Transverse colon (tissue), 4 donors: ENCODE data around the gene CATSPERE. TPM values are rescaled to one million over a fixed set of nuclear protein-coding genes. Genes with fewer than 3 reads are reported as not detected.

ENCODE experiments used
- DNase-seq: peaks from one replicate; pipeline ENCODE4 v3.0.0-alpha.2; 2019
- H3K27ac ChIP-seq, 4 donors: fragments of 200-600 bp; sonication (generic); 2 replicates each; pipeline ENCODE4 v1.5.1; 2016 to 2018; ENCODE audit warnings: inconsistent platforms in 4 of 4
- H3K27me3 ChIP-seq: fragments of 200-600 bp; sonication (generic); 2 replicates; pipeline ENCODE4 v1.5.1; 2017; ENCODE audit warnings: inconsistent platforms
- H3K36me3 ChIP-seq, 4 donors: fragments of 200-600 bp; sonication (generic); 2 replicates each; pipeline ENCODE4 v1.5.1; 2017 to 2019; ENCODE audit warnings: inconsistent platforms in 4 of 4
- H3K4me1 ChIP-seq, 4 donors: fragments of 200-600 bp; sonication (generic); 2 replicates each; pipeline ENCODE4 v1.5.1; 2017 to 2020; ENCODE audit warnings: inconsistent platforms in 4 of 4
- H3K4me3 ChIP-seq, 4 donors: fragments of 200-600 bp; sonication (generic); 1 replicate in 1 of 4; 2 replicates in 3 of 4; pipeline versions ENCODE4 v1.5.1 to v1.6.1; 2017 to 2019; ENCODE audit warnings: inconsistent platforms in 4 of 4
- H3K9me3 ChIP-seq, 2 donors: fragments of 200-600 bp; sonication (generic); 2 replicates each; pipeline ENCODE4 v1.5.1; 2017 to 2019; ENCODE audit warnings: inconsistent platforms in 2 of 2
- CTCF ChIP-seq, 5 experiments: fragments of 200-600 bp in 3 of 5; fragments of 450-650 bp in 2 of 5; sonication (generic) in 3 of 5; IDR thresholded peaks; 1 replicate in 2 of 5; 2 replicates in 3 of 5; pipeline ENCODE4 v1.5.1; 2016 to 2017; ENCODE audit warnings: antibody characterized with exemption in 5 of 5, inconsistent platforms in 3 of 5, mild to moderate bottlenecking in 2 of 5, moderate library complexity in 1 of 5
- EP300 ChIP-seq: sonication (generic); formaldehyde crosslinking; IDR thresholded peaks from one replicate; pipeline ENCODE4 v1.6.1; 2017; ENCODE audit warnings: antibody characterized with exemption, low read depth
- POLR2A ChIP-seq: fragments of 450-650 bp; IDR thresholded peaks from one replicate; pipeline ENCODE4 v1.6.1; 2016; ENCODE audit warnings: antibody characterized with exemption, mild to moderate bottlenecking, moderate library complexity
- POLR2AphosphoS5 ChIP-seq, 3 donors: sonication (generic); formaldehyde crosslinking; IDR thresholded peaks; one replicate each; pipeline ENCODE4 v1.6.1; 2016; ENCODE audit warnings: antibody characterized with exemption in 3 of 3
- WGBS, 2 donors: methylation state at CpG; one replicate each; pipeline ENCODE4 v1.1.5; 2018; ENCODE audit warnings: low coverage in 1 of 2; 5-methylcytosine and 5-hydroxymethylcytosine counted together
- in situ Hi-C, 4 donors: fragments of 200-750 bp; cut with MboI; loops; one replicate each; pipeline versions ENCODE4 v1.15.0 to v1.15.1; 2017; ENCODE audit warnings: low sequenced_read_pairs in 3 of 4, low pct_ligation_motif_present in 1 of 4, low pct_unique_long_range_greater_than_20kb in 1 of 4
- intact Hi-C: fragments of 100-400 bp; cut with DNase I; formaldehyde crosslinking; loops from one replicate; pipeline ENCODE4 v1.15.1; 2023; ENCODE audit warnings: low total_unique reads
- total RNA-seq, 4 donors: library from RNA; depleted of rRNA; stranded (reverse); fragments of >200 nt; gene quantifications; one replicate each; pipeline ENCODE4 v1.1.0, GENCODE V29; 2016

CATSPERE gene
- total RNA-seq, 4 donors from 2014 or later, result 0.55 to 2.7 TPM; not detected in 2

DNA sequence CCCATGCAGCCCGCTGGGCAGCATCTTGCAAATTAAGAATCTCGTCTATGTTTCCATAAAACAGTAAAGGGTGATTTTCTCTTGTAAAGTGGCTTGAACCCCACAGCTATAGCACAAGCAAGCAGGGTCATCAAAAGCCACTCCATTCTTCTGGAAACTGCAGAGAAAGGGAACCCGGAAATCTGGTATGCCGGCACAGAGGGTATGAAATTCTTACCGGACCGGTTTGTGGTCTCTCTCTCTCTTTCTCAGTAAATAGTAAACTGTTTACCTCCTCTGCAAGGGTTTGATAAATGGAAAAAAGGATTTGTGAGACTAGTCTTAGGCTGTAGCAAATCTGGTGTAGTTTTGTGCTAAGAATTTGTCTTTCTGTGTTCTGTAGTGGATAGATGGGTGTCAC lies 6.7 kb upstream of the CATSPERE start:
- DNase-seq, result no peak
- intact Hi-C loops (loop anchor here (5.0 to 10.0 kb wide), 2 partner anchors 190 to 408 kb away; partner anchors contain the start of gene HNRNPU), in situ Hi-C loops (loop anchor here in 3 of 4 donors (10.0 to 25.0 kb wide), 3 partner anchors 140 to 392 kb away; partner anchors contain the start of genes DESI2 (in 1 of the 3) and ZBTB18 (in 1 of the 3))
- 52 to 76% methylated on average over 4 to 6 of the region's 6 CpGs for WGBS, 2 donors
- H3K4me1 ChIP-seq, result peaks cover 7 to 17% (median 12%) of the 10 kb centered on the region in 4 donors
- no peaks in the 10 kb centered on the region for H3K27me3 ChIP-seq
- no peaks in the 10 kb centered on the region for H3K36me3 ChIP-seq
- H3K27ac ChIP-seq, result no peak overlapping the region
- H3K4me3 ChIP-seq, result no peak overlapping the region
- no peaks in the 10 kb centered on the region for H3K9me3 ChIP-seq
- TF ChIP-seq POLR2AphosphoS5 (IDR thresholded peaks at IDR 0.05) (no peak), POLR2A (no peak), CTCF (IDR thresholded peaks at IDR 0.05) (no peak), EP300 (no peak)

DNA sequence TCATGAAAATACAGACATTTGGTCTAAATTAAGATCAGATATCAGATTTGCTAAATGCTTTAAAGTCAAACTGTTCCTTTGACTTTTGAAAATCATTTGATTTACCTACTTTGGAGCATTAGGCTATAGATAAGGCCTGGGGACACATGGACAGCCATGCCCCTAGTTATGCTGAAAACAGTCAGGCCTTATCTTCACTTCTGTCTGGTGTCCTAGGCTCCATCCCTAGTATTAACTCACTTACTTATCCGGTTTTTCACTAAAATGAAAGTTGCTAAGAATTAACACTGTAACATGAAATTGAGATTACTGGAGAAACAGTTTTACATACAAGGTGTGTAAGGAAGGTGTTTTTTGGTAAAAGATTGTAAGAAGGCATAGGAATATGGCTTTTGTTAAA lies 4.5 kb upstream of the CATSPERE start:
- Histone ChIP-seq H3K27ac (no peak overlapping the region), H3K4me3 (no peak overlapping the region), H3K36me3 (no peaks in the 10 kb centered on the region), H3K4me1 (peaks cover 0 to 15% (median 6%) of the 10 kb centered on the region in 4 donors), H3K9me3 (no peaks in the 10 kb centered on the region), H3K27me3 (no peaks in the 10 kb centered on the region)
- DNase-seq, result no peak
- intact Hi-C loops, result loop anchor here (10.0 kb wide), 1 partner anchor 188 kb away; no protein-coding TSS in a partner anchor
- in situ Hi-C loops, result loop anchor here in 3 of 4 donors (10.0 to 25.0 kb wide), 3 partner anchors 142 to 394 kb away; partner anchors contain the start of genes DESI2 (in 1 of the 3) and ZBTB18 (in 1 of the 3)
- WGBS, 2 donors, result 88 to 94% methylated on average over 1 of the region's 1 CpG
- TF ChIP-seq POLR2A (no peak), EP300 (no peak), CTCF (IDR thresholded peaks at IDR 0.05) (no peak), POLR2AphosphoS5 (IDR thresholded peaks at IDR 0.05) (no peak)

- intact Hi-C loops (loop anchor here (10.0 kb wide), 1 partner anchor 186 kb away; no protein-coding TSS in a partner anchor), in situ Hi-C loops (loop anchor here in 3 of 4 donors (10.0 to 25.0 kb wide), 3 partner anchors 144 to 396 kb away; partner anchors contain the start of genes DESI2 (in 1 of the 3) and ZBTB18 (in 1 of the 3))
- WGBS, 2 donors, result 99% methylated on average over 4 of the region's 4 CpGs; no CpG with 5 or more reads in 1 of the 2 donors
- Histone ChIP-seq H3K9me3 (no peaks in the 10 kb centered on the region), H3K4me3 (no peak overlapping the region), H3K27ac (no peak overlapping the region), H3K27me3 (no peaks in the 10 kb centered on the region), H3K4me1 (peaks cover 0 to 14% (median 6%) of the 10 kb centered on the region in 4 donors), H3K36me3 (no peaks in the 10 kb centered on the region)
- TF ChIP-seq POLR2AphosphoS5 (IDR thresholded peaks at IDR 0.05) (no peak), CTCF (IDR thresholded peaks at IDR 0.05) (no peak), POLR2A (no peak), EP300 (no peak)
- DNase-seq, result no peak
These were observed 2.3 kb upstream of the CATSPERE start for GRCh38 chr1:244458781-244459180.

DNA sequence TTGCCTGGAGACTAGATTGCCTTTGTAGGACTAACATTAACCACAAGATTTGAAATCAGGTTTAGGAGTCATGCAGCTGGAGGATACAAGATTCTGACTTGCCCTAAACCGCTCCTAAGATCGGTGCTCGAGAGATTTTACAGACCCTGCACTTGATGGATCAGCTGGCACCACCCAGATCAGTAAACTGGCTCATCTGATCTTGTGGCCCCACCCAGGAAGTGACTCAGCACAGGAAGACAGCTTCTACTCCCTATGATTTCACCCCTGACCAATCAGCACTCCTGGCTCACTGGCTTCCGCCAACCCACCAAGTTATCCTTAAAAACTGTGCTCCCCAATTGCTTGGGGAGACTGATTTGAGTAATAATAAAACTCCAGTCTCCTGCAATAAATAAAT lies 876 bp upstream of the CATSPERE start:
- H3K4me3 ChIP-seq, result peak overlapping the region in 1 of 4 donors; percentile 73
- 87 to 91% methylated on average over 3 to 4 of the region's 4 CpGs for WGBS, 2 donors
- in situ Hi-C loops, result loop anchor here in 1 of 4 donors (25.0 kb wide), 1 partner anchor 398 kb away; the partner anchor contains the start of gene ZBTB18
- peak overlapping the region in 3 of 4 donors; percentile 89 to 92 (median 91) for H3K27ac ChIP-seq
- TF ChIP-seq POLR2A (no peak), EP300 (no peak), CTCF (IDR thresholded peaks at IDR 0.05) (no peak), POLR2AphosphoS5 (IDR thresholded peaks at IDR 0.05) (no peak)
- no peaks in the 10 kb centered on the region for H3K36me3 ChIP-seq
- no peak for DNase-seq
- no peaks in the 10 kb centered on the region for H3K9me3 ChIP-seq
- intact Hi-C loops, result no loop called here
- no peaks in the 10 kb centered on the region for H3K27me3 ChIP-seq
- peaks cover 0 to 14% (median 6%) of the 10 kb centered on the region in 4 donors for H3K4me1 ChIP-seq
